GM23338 (cell line): ENCODE data around the gene TENM4.

Experiments
- CREB1 ChIP-seq: fragments of 250-450 bp; sonication (Bioruptor Pico); IDR thresholded peaks from 2 replicates; pipeline ENCODE4 v1.5.0; 2020; ENCODE audit warnings: low read depth, mild to moderate bottlenecking, moderate library complexity
- EZH2 ChIP-seq: fragments of 200-600 bp; sonication (generic); IDR thresholded peaks from one replicate; pipeline ENCODE4 v1.8.0; 2017; ENCODE audit warnings: antibody characterized with exemption, mild to moderate bottlenecking, low read depth; ENCODE audit not compliant: unreplicated experiment
- EZH2phosphoT487 ChIP-seq: fragments of 200-600 bp; sonication (generic); IDR thresholded peaks from one replicate; pipeline ENCODE4 v1.8.1; 2018; ENCODE audit warnings: antibody characterized with exemption; ENCODE audit not compliant: unreplicated experiment
- JUNB ChIP-seq: IDR thresholded peaks from one replicate; pipeline ENCODE4 v1.6.1; 2016; ENCODE audit warnings: antibody characterized with exemption; ENCODE audit not compliant: unreplicated experiment
- POLR2AphosphoS5 ChIP-seq: IDR thresholded peaks from 2 replicates; pipeline ENCODE4 v1.6.1; 2016; ENCODE audit warnings: antibody characterized with exemption, low read depth
- ZNF331 ChIP-seq: fragments of 250-450 bp; sonication (Bioruptor Pico); IDR thresholded peaks from 2 replicates; pipeline ENCODE4 v1.5.0; 2020; ENCODE audit warnings: low read depth, mild to moderate bottlenecking, moderate library complexity
- TF ChIP-seq, protein P1 (sequence below), 2 experiments: fragments of 200-600 bp in 1 of 2; sonication (generic) in 1 of 2; conservative IDR thresholded peaks; 2 replicates each; pipeline versions ENCODE4 v1.5.1 to v1.6.1; 2016 to 2017; ENCODE audit warnings: antibody characterized with exemption in 2 of 2, low read depth in 2 of 2, mild to moderate bottlenecking in 2 of 2, moderate library complexity in 1 of 2
- TF ChIP-seq, protein P2 (sequence below): IDR thresholded peaks from 2 replicates; pipeline ENCODE4 v1.6.1; 2016; ENCODE audit warnings: antibody characterized with exemption
- TF ChIP-seq, protein P3 (sequence below): IDR thresholded peaks from one replicate; pipeline ENCODE4 v1.6.1; 2018; ENCODE audit warnings: antibody characterized with exemption; ENCODE audit not compliant: unreplicated experiment

DNA sequence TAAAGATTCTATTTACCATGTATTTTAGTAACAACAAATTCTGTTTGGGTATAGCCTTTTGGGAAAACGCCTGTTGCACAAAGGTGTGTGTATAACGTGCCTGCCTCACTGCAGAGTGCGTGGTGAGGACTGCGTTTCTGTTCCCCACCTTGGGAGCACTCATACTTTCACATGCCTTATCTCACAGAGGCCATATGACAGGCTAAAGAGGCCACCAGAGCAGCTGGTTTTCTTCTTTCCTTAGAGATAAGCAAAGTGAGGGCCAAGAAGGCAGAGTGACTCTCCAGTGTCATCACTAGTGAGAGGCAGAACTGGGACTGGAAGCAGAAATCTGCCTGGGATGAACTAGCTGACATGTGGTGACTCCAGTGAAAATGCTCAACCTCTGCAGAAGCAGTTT is 497.0 kb downstream of the TENM4 start:
- TF ChIP-seq JUNB (no peak), POLR2AphosphoS5 (no peak), EZH2 (no peak), EZH2phosphoT487 (no peak), CREB1 (CRISPR knock-in tag) (no peak), ZNF331 (CRISPR knock-in tag) (no peak)
- TF ChIP-seq, protein P1, sequence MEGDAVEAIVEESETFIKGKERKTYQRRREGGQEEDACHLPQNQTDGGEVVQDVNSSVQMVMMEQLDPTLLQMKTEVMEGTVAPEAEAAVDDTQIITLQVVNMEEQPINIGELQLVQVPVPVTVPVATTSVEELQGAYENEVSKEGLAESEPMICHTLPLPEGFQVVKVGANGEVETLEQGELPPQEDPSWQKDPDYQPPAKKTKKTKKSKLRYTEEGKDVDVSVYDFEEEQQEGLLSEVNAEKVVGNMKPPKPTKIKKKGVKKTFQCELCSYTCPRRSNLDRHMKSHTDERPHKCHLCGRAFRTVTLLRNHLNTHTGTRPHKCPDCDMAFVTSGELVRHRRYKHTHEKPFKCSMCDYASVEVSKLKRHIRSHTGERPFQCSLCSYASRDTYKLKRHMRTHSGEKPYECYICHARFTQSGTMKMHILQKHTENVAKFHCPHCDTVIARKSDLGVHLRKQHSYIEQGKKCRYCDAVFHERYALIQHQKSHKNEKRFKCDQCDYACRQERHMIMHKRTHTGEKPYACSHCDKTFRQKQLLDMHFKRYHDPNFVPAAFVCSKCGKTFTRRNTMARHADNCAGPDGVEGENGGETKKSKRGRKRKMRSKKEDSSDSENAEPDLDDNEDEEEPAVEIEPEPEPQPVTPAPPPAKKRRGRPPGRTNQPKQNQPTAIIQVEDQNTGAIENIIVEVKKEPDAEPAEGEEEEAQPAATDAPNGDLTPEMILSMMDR (conservative IDR thresholded peaks at IDR 0.05; ENCODE audit: low read depth in 2 of 2), result no peak
- TF ChIP-seq, protein P2, sequence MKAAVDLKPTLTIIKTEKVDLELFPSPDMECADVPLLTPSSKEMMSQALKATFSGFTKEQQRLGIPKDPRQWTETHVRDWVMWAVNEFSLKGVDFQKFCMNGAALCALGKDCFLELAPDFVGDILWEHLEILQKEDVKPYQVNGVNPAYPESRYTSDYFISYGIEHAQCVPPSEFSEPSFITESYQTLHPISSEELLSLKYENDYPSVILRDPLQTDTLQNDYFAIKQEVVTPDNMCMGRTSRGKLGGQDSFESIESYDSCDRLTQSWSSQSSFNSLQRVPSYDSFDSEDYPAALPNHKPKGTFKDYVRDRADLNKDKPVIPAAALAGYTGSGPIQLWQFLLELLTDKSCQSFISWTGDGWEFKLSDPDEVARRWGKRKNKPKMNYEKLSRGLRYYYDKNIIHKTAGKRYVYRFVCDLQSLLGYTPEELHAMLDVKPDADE, result no peak
- TF ChIP-seq, protein P3, sequence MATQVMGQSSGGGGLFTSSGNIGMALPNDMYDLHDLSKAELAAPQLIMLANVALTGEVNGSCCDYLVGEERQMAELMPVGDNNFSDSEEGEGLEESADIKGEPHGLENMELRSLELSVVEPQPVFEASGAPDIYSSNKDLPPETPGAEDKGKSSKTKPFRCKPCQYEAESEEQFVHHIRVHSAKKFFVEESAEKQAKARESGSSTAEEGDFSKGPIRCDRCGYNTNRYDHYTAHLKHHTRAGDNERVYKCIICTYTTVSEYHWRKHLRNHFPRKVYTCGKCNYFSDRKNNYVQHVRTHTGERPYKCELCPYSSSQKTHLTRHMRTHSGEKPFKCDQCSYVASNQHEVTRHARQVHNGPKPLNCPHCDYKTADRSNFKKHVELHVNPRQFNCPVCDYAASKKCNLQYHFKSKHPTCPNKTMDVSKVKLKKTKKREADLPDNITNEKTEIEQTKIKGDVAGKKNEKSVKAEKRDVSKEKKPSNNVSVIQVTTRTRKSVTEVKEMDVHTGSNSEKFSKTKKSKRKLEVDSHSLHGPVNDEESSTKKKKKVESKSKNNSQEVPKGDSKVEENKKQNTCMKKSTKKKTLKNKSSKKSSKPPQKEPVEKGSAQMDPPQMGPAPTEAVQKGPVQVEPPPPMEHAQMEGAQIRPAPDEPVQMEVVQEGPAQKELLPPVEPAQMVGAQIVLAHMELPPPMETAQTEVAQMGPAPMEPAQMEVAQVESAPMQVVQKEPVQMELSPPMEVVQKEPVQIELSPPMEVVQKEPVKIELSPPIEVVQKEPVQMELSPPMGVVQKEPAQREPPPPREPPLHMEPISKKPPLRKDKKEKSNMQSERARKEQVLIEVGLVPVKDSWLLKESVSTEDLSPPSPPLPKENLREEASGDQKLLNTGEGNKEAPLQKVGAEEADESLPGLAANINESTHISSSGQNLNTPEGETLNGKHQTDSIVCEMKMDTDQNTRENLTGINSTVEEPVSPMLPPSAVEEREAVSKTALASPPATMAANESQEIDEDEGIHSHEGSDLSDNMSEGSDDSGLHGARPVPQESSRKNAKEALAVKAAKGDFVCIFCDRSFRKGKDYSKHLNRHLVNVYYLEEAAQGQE, result no peak
